Activated naive CD8-positive, alpha-beta T cell treated with anti-CD3 and anti-CD28 coated beads for 36 hours (primary cell): ENCODE results near the gene TDRD15. TPM values are rescaled to one million over a fixed set of nuclear protein-coding genes. Genes with fewer than 3 reads are reported as not detected.
"Not testable (repeated sequence)": the region's sequence is repeated elsewhere in the genome, so short reads cannot be mapped to it uniquely, and the experiment has no call there.

ENCODE experiments used
- DNase-seq: peaks from one replicate; pipeline ENCODE4 v3.0.0; 2021
- H3K27ac Mint-ChIP-seq: one replicate; pipeline ENCODE4 v1.8.0; 2022; ENCODE audit warnings: mild to moderate bottlenecking, moderate library complexity, mixed read lengths
- H3K27me3 Mint-ChIP-seq: one replicate; pipeline ENCODE4 v1.8.0; 2022; ENCODE audit warnings: mild to moderate bottlenecking, mixed read lengths
- H3K36me3 Mint-ChIP-seq: one replicate; pipeline ENCODE4 v1.8.0; 2021; ENCODE audit warnings: mild to moderate bottlenecking, mixed read lengths
- H3K4me1 Mint-ChIP-seq: one replicate; pipeline ENCODE4 v1.8.0; 2021; ENCODE audit warnings: mixed read lengths
- H3K4me3 Mint-ChIP-seq: one replicate; pipeline ENCODE4 v1.8.0; 2022; ENCODE audit warnings: mild to moderate bottlenecking, moderate library complexity, mixed read lengths
- H3K9me3 Mint-ChIP-seq: one replicate; pipeline ENCODE4 v1.8.0; 2022; ENCODE audit warnings: mixed read lengths
- total RNA-seq, 2 experiments: library from RNA; stranded (reverse); gene quantifications; one replicate each; pipeline ENCODE4 v1.2.3, GENCODE V29; 2021

TDRD15 gene
- total RNA-seq, result not detected

GRCh38 chr2:21123473-21124393 lies at the start of gene TDRD15:
TSS of gene TDRD15 (plus strand) at chr2:21123968. CDS start at chr2:21137468, 13,500 bp downstream.
- Mint-ChIP-seq H3K4me3 (no peak within 1 kb of the TSS), H3K27me3 (peaks cover 4% of the 10 kb centered on the region), H3K36me3 (no peaks in the 10 kb centered on the region), H3K4me1 (no peaks in the 10 kb centered on the region), H3K27ac (no peak within 1 kb of the TSS), H3K9me3 (no peaks in the 10 kb centered on the region)
- no peak for DNase-seq

GRCh38 chr2:21078296-21078695 lies 45.5 kb upstream of the TDRD15 start:
- Mint-ChIP-seq H3K36me3 (no peaks in the 10 kb centered on the region), H3K27ac (no peak overlapping the region), H3K9me3 (peaks cover 3% of the 10 kb centered on the region), H3K4me3 (no peak overlapping the region), H3K27me3 (peaks cover 6% of the 10 kb centered on the region), H3K4me1 (peaks cover under 1% of the 10 kb centered on the region)
- no peak for DNase-seq

GRCh38 chr2:21083482-21083881 lies 40.3 kb upstream of the TDRD15 start:
- no peak overlapping the region for H3K4me3 Mint-ChIP-seq
- DNase-seq, result no peak
- H3K36me3 Mint-ChIP-seq, result no peaks in the 10 kb centered on the region
- no peaks in the 10 kb centered on the region for H3K9me3 Mint-ChIP-seq
- no peak overlapping the region for H3K27ac Mint-ChIP-seq
- peaks cover 2% of the 10 kb centered on the region for H3K4me1 Mint-ChIP-seq
- peaks cover 3% of the 10 kb centered on the region for H3K27me3 Mint-ChIP-seq

DNA sequence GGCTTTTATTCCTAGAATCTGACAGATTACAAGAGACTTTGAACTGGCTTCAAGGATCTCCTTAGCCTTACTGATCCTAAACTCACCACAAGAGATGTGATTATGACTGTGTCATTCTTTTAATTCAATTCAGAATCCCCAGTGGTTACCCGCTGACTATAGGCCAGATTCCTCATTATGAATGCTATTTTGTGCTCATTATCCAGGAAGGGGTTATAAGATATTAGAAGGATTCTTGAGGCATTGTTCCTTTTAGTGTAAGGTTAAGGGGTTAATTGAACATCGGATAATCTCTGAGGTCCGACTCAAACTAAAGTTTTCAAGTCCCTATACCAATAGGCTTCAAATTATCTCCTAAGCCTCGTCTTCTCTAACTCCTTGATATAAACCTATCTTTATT lies 39.4 kb upstream of the TDRD15 start:
- no peaks in the 10 kb centered on the region for H3K9me3 Mint-ChIP-seq
- H3K36me3 Mint-ChIP-seq, result no peaks in the 10 kb centered on the region
- no peak overlapping the region for H3K4me3 Mint-ChIP-seq
- DNase-seq, result no peak
- peaks cover 3% of the 10 kb centered on the region for H3K27me3 Mint-ChIP-seq
- H3K27ac Mint-ChIP-seq, result no peak overlapping the region
- peaks cover 2% of the 10 kb centered on the region for H3K4me1 Mint-ChIP-seq

- Mint-ChIP-seq H3K4me1 (no peaks in the 10 kb centered on the region), H3K9me3 (no peaks in the 10 kb centered on the region), H3K27ac (no peak overlapping the region), H3K27me3 (peaks cover 9% of the 10 kb centered on the region), H3K36me3 (no peaks in the 10 kb centered on the region), H3K4me3 (no peak overlapping the region)
- no peak for DNase-seq
These were observed 31.4 kb upstream of the TDRD15 start for GRCh38 chr2:21092308-21092869.

GRCh38 chr2:21095178-21095577 lies 28.6 kb upstream of the TDRD15 start:
- Mint-ChIP-seq H3K4me3 (no peak overlapping the region), H3K27me3 (peaks cover 6% of the 10 kb centered on the region), H3K27ac (no peak overlapping the region), H3K4me1 (no peaks in the 10 kb centered on the region), H3K9me3 (no peaks in the 10 kb centered on the region), H3K36me3 (no peaks in the 10 kb centered on the region)
- DNase-seq, result no peak

DNA sequence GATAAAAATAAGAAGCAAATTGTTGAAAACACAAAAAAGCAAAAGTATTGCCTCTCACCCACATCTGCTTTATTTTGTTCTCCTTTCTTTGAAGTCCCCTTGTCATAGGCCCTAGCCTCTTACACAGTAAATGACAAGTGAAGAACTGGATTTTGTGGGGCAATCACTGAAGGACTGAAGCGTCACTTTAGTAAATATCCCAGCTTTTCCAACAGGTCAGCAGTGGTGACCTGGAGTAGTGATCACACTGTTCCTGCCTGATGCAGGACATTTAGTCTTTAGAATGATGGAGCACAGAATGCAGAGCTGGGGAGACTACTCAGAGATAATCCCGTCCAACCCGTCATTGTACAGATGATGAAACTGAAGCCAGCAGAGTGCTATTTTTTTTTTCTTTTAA lies 28.1 kb upstream of the TDRD15 start:
- Mint-ChIP-seq H3K9me3 (no peaks in the 10 kb centered on the region), H3K4me3 (no peak overlapping the region), H3K36me3 (no peaks in the 10 kb centered on the region), H3K27ac (no peak overlapping the region), H3K27me3 (peaks cover 6% of the 10 kb centered on the region), H3K4me1 (no peaks in the 10 kb centered on the region)
- DNase-seq, result no peak

DNA sequence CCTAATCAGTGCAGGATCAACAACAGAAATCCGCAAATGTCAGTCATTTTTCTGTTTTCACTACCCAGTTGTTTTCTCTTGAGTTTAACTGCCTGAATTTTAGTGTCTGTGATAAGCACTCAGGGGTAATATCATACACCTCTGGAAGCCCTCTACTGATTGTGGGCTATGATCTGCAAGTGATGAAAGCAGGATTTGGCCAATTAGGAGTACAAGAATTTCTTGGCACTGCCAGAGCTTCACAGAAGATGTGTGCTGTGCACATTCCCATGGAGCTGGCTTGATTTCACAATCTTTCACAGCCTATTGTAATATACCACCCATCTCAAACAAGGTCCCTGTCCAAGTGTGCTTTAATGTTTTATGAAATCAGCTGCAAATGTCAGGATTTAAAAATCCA lies 27.3 kb upstream of the TDRD15 start:
- H3K4me1 Mint-ChIP-seq, result no peaks in the 10 kb centered on the region

DNA sequence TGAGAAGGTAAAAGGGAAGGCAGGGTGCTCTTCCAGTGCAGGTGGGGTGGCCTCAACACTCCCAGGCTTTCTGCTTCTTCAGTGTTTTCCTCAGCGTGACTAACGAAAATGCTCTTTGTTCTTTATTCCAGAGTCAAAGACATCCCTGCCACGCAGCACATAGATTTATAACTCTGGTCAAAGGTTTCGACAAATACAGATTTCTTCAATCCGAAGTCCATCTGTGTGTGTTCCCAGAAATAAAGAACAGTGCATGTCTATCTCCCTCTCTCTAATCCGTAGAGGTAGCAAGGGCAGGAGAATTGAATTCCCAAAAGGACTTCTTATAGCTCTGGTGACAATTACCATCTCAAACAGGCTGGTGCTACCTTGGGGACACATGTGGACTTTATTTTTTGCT lies 26.4 kb upstream of the TDRD15 start:
- H3K4me1 Mint-ChIP-seq, result no peaks in the 10 kb centered on the region
- no peaks in the 10 kb centered on the region for H3K36me3 Mint-ChIP-seq
- H3K4me3 Mint-ChIP-seq, result no peak overlapping the region
- no peak overlapping the region for H3K27ac Mint-ChIP-seq
- no peaks in the 10 kb centered on the region for H3K9me3 Mint-ChIP-seq
- DNase-seq, result no peak
- peaks cover 6% of the 10 kb centered on the region for H3K27me3 Mint-ChIP-seq

More for the DNA sequence above, 27.3 kb upstream of the TDRD15 start:
- Mint-ChIP-seq H3K27ac (no peak overlapping the region), H3K4me3 (no peak overlapping the region), H3K36me3 (no peaks in the 10 kb centered on the region), H3K9me3 (no peaks in the 10 kb centered on the region), H3K27me3 (peaks cover 6% of the 10 kb centered on the region)
- no peak for DNase-seq

GRCh38 chr2:21098294-21098693 lies 25.5 kb upstream of the TDRD15 start:
- Mint-ChIP-seq H3K27ac (no peak overlapping the region), H3K9me3 (no peaks in the 10 kb centered on the region), H3K4me3 (no peak overlapping the region), H3K36me3 (no peaks in the 10 kb centered on the region), H3K27me3 (peaks cover 6% of the 10 kb centered on the region), H3K4me1 (no peaks in the 10 kb centered on the region)
- no peak for DNase-seq

GRCh38 chr2:21099281-21099907 lies 24.4 kb upstream of the TDRD15 start:
- Mint-ChIP-seq H3K27ac (no peak overlapping the region), H3K36me3 (no peaks in the 10 kb centered on the region), H3K27me3 (peaks cover under 1% of the 10 kb centered on the region), H3K4me3 (no peak overlapping the region), H3K9me3 (no peaks in the 10 kb centered on the region), H3K4me1 (no peaks in the 10 kb centered on the region)
- DNase-seq, result no peak

GRCh38 chr2:21101514-21102155 lies 22.1 kb upstream of the TDRD15 start:
- H3K27ac Mint-ChIP-seq, H3K4me1 Mint-ChIP-seq, H3K36me3 Mint-ChIP-seq, H3K27me3 Mint-ChIP-seq, DNase-seq, H3K9me3 Mint-ChIP-seq: not testable (repeated sequence)
- H3K4me3 Mint-ChIP-seq, result peak overlapping the region; percentile 25

DNA sequence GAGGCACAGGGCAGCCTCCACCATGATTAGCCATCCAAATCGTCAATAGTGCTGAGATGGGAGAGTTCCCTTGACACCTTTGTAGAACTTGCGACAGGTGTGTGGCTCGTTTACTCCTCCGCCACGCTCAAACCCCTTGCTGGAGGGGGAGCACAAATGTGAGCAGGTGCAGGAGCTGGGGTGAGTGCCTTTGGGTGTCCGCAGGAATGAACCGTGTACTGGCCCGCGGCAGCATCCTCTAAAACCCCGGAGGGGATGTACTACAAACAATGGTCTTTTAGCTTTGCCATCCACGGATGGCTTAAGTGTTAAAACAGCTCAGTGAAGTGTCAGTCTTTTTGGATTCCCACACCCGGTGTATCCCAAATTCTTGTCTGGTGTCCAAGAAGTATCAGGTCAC lies 21.4 kb upstream of the TDRD15 start:
- Mint-ChIP-seq H3K27ac (no peak overlapping the region), H3K27me3 (no peaks in the 10 kb centered on the region), H3K36me3 (no peaks in the 10 kb centered on the region), H3K9me3 (no peaks in the 10 kb centered on the region), H3K4me1 (no peaks in the 10 kb centered on the region), H3K4me3 (no peak overlapping the region)
- DNase-seq, result no peak

- H3K27ac Mint-ChIP-seq, result no peak overlapping the region
- no peaks in the 10 kb centered on the region for H3K27me3 Mint-ChIP-seq
- no peaks in the 10 kb centered on the region for H3K4me1 Mint-ChIP-seq
- no peaks in the 10 kb centered on the region for H3K36me3 Mint-ChIP-seq
- H3K9me3 Mint-ChIP-seq, result no peaks in the 10 kb centered on the region
- no peak overlapping the region for H3K4me3 Mint-ChIP-seq
- DNase-seq, result no peak
These were observed 20.4 kb upstream of the TDRD15 start for GRCh38 chr2:21103274-21103891.
